TTC549 (cell line): ENCODE data around the gene XRN2.
"Not testable (repeated sequence)": the region's sequence is repeated elsewhere in the genome, so short reads cannot be mapped to it uniquely, and the experiment has no call there.

Experiments
- FAIRE-seq: peaks from 2 replicates; lab custom pipeline; 2012; peaks lifted over from hg19 to GRCh38; lab: Jason Lieb, UNC

The XRN2 gene

DNA sequence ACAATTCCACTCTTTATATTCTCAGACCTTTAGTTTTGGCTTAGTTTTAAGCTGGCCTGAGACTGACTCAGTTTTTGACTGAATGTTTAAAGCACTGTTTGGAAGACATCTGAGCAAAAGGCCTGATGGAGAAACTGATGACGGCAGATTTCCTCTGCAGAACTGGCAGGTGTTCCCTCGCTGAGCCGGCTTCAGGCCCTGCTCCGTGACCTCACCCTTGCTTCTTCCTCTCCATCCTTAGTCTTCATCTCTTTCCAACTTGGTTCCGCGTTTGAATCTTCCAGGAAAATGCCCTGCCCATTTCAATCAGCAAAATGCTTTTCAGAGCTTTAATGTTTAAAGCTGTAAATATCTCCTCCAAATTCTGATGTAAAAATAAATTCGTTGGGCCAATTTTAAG is 87.6 kb downstream of the XRN2 start:
- no peak for FAIRE-seq

DNA sequence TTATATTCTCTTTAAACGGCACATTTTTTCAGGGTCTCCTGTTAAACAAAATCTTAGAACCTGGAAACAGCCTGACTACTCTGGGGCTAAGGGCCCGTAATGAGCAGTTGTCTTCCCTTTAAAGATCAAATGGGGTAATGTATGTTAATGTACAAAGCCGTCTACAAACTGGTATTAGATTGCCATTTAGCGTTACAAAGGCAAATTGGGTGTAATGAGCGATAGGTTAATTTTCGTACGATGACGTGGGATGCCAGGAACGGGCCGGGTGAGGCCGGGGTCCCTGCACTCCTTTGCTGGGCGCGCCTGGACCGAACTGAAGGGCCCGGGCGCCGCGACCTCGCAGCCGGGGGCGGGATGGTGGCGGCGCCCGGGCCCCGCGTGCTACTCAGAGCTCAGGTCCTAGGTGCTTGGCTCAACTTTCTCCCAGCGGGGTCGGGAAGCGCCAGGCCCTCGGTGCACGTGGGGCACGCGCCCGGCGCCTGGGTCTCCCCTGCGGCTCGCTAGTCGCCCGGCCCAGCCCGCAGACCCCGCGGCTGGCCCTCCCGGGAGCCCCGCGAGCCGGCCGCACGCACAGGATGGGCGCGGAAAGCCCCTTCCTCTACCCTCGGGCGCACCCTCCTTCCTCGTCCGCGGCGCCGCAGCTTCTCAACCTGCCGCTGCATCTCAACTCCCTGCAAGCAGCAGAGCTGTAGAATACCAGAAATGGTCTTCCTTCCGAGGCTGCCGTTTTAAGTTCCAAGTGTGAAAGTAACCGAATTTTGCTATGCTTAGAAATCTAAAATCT is 88.2 kb downstream of the XRN2 start:
- no peak for FAIRE-seq

DNA sequence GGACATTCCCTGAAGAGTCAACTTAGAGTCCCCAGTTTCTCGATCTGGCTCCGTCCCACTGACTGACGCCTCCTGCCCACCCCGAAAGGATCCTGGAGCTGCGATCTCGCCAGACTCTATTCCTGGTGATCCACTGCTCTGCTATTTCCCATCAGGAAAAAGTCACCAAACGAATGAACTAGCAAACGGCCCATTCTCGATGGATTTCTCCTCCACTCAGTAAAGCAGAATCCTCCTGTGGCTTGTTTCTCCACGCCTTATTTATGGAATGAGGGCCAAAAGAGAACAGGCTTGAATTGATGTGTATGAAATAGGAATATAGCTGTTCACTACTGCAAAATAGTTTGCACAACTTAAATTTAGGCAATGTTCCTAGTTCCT is 88.8 kb downstream of the XRN2 start:
- FAIRE-seq, result no peak

DNA sequence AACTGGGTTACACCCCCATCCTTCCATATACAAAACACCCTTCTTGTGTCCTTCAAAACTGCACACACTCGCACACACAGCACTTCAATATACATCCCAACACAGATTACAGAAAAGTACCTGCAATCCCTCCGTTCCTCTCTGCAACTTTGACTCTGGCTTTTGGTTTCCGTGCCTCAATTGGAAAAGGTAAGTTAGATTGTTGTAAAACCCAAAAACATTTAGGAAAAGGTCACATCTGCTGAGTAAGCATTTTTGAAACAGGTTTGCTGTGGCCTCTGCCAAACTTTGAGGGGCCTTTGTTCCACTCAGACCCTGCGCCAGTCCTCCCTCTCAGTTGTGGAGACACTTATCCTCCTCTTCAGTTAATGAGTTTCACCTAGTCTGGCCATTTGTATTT is 90.0 kb downstream of the XRN2 start:
- FAIRE-seq, result no peak

DNA sequence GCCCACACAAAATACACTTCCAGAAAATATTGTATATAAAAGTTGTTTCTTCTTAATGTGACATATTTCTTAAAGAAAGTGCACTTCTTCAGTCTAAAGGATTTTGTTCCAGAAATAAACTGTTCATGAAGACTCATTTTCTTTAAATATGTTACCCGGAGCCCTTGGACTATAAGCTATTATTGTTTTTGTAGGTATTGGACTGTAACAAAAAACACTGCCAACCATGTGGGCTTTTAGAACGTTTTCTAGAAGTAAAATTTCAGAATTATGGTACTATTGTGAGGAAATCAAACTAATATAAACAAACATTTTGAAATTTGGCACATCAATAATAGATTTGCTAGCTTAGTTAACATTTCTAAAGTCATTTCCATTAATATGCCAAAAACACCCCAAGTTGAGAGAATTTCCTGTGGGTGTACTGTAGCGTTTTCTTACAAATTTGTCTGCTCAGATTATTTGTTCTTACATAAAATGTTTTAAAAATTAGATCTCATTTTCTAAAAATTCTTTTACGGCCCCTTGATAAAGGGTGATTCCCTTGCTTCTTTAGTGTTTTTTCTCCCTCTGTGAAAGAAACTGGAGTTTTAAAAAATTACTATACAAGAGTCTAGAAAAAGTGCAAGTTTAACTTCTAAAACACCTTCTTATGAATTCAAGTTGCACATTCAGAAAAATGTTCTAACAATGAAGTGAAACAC is 90.8 kb downstream of the XRN2 start:
- FAIRE-seq, result no peak

DNA sequence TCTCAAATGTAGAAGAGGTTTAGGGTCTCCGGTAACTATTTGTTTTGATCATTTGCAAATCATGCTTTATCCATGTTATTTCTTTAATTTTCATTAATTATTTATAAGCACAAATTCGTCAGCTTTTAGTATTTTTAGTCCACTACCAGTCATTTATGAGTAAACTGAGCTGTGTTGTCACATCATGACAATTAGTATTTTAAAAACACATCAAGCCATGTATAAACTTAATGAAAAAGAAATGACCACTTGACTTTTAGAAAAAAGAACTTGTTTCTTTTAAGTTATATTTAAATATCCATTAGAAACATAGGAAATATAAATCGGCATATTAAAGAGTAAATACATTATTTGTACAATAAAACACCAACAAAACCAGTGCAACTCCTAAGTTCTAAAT is 91.4 kb downstream of the XRN2 start:
- FAIRE-seq, result peak; percentile 13

DNA sequence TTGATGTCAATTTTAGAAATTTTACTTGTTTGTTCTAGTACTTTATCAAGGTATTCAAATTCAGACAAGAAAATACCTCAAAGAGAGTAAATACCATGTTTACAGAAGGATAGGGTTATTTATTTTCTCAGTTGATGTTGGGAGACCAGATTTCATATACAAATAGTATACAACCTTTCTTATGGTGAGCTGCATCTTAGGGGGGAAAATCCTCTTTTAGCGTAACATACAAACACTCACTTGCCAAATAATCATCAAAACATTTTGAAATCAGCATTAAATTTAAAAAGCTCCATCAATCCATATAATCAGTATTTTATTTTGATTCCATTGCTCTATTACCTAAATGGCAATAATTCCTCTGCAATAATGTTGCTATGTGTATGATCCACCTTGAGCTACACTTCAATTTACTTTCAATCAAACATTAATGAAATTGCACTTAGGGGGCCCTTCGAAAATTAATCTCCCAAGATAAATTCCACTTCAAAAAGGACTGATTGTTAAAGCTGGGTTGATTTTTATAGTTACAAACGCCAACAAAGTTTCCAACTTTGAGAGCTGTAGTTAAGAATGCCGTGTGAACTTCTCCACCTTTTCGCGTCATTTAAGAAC is 92.0 kb downstream of the XRN2 start:
- FAIRE-seq, result no peak

DNA sequence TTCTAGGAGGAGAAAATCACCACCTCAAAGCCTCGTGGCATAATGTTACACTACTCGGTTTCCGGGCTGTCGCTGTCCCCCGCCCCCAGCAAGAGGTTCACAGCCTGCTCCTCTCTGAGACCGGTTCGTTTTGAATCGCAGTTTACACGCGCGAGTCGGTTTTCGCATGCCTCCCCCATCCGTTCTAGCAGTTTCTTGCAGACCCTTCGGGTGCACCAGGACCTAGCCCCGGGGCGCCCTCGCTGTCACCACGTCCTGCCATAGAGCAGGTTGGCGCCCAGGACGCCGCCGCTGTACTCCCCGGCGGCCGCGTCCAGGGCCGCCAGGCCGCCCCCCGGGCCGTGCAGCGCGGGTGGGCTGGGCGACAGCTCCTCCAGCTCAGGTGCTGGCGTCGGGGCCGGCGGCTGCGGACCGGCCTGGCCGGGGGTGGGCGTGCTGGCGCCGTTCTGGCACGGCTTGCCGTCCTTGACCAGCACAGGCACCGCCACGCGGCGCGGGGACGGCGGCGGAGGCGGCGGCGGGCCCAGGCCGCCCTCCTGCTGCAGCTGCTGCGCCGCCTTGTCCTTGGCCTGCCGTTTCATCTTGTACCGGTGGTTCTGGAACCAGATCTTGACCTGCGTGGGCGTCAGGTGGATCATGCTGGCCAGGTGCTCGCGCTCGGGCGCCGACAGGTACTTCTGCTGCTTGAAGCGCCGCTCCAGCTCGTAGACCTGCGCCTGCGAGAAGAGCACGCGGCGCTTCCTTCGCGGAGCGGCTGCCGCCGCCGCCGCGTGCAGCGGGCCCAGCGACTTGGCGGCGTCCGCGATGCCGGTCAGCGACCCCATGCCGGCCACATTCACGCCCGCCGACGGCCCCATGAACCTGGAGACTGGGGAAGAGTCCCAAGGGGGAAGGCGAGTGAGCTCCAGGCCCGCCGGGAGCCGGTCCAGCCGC is 92.8 kb downstream of the XRN2 start:
- FAIRE-seq, result no peak

DNA sequence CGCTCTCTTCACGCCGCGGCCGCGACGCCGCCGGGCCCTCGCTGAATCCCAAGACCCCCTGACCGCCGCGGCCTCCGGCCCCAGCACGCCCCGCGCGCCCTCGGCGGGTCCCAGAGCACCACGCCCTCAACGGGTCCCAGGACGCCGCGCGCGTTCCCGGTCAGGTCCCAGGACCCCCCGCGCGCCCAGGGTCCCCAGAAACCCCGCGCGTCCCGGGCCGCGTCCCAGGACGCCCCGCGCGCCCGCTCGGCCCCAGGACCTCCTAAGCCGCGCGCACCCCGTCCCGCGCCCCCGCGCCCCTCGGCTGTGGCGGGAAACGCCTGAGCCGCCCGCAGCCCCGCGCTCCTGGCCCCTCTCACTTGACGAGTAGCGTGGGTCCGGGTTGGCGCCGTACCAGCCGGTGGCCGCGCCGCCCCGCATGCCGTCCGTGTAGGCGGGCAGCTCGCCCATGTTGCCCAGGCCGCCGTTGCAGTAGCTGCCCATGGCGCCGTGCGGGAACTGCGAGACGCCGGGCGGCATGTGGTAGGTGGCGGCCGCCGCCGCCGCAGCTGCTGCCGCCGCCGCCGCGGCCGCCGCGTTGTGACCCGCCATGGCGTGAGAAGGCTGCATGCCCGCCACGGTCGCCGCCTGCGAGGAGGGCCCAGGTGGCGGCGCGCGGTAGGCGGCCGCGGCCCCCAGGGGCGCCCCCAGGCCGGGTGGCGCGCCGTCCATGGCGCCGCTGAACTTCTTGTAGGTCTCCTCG is 93.6 kb downstream of the XRN2 start:
- no peak for FAIRE-seq

DNA sequence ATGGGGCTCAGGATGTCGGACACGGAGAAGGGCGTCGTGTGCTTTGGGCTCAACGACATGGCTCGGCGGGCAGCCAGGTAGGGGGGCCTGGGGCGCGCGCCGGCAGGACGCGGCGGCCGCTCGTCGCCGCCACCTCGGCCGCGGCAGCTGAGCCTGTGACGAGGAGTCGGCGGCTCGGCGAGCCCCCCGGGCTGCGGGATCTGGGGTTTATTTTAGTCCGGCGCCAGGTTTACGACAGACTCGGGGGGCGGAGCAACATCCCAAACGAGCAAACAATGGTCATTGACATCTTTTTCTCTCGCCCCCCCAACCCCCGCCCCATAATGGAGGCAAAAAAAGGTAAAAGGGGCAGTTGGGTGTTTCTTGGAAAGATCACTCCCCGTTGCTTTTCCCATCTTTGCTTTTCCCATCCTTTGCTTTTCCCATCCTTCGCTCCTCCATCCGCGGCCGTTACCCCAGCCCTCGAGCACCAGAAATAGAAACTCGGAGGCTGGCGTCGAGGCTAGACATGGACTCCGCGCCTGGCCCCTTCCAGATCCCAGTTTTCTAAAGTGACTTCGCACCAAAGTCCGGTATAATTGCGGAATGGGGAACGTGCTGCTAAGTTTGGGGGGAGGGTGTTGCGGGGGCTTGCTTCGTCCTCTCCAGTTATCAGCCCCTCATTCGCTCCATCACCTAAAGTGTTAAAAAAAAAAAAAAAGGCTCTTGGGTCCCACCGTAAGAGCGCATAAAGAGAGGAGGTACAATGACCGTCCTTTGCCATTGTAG is 94.4 kb downstream of the XRN2 start, which contains the start of gene NKX2-4:
NKX2-4 (minus strand) TSS at position 186 of the 768 bp plus-strand sequence; CDS start at position 59, 127 bp downstream.
- FAIRE-seq, result no peak

DNA sequence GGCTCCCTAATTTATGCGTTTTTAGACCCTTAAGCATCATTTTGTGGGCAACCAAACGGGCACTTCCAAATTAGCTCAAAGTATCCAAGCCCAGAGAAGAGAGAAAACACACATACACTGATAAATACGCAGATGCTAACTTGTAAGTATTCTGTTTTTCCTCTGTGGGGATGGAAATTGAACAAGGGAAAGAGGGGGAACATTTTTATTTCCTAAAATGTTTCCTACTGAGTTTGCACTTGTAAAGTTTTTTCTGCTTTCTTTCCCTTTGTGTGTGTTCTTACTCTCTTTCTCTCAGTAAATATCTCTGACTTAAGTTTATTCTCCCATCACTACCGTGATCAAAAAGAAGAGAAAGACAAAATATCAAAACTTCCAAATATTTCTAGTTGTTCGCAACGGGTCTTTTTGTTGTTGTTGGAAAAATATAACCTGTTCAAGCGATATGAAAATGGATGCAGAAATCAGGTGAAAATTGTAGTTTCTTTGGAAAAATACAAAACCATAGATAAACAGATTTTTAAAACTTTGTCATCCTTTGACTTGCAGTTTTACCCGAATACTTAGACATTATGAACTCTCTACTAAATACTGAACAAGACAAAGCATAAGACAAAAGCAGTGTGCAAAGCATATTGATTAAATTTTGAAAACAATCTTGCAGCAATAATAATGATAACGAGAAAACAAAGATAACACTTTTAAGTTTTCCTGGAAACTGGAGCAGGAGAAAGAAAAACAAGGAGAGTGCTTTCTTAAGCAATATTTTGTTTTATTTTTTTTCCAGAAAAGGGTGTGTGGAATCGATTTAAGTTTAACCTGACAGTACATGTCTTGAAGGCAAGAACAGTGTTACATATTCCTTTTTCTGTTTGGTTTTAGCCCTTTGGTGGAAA is 95.2 kb downstream of the XRN2 start:
- no peak for FAIRE-seq

DNA sequence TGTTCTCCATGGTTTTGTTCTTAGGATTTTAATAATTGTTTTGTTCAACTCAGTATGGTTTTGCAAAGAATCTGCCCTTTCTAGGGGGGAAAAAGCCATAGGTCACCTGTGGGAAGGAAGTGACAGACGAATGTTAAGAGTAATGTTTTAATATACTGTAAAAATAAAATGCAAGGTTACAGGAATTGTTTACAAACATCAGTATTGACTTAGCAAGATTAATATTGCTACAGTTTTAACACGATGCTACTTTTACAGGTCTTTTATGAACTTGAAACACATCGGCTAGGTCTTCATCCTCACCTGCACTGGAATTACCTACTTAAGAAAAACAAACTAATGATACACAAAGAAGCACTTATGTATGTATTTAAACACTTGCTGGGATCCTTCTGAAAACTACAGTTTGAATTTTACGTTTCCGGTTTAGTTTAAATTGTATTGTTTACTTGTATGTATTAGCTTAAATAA is 95.9 kb downstream of the XRN2 start:
- FAIRE-seq, result no peak

DNA sequence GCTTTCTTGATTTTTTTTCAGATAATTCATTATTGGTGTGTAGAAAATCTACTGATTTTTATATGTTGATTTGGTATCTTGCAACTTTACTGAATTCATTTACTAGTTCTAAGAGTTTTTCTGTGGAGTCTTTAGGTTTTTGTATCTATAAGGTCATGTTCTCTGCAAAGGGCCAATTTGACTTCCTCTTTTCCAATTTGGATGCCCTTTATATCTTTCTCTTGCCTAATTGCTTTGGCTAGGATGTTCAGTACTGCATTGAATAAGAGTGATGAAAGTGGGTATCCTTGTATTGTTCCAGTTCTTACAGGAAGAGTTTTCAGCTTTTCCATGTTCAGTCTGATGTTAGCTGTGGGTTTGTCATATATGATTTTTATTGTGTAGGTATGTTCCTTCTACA is 108.6 kb downstream of the XRN2 start:
- FAIRE-seq, result no peak

DNA sequence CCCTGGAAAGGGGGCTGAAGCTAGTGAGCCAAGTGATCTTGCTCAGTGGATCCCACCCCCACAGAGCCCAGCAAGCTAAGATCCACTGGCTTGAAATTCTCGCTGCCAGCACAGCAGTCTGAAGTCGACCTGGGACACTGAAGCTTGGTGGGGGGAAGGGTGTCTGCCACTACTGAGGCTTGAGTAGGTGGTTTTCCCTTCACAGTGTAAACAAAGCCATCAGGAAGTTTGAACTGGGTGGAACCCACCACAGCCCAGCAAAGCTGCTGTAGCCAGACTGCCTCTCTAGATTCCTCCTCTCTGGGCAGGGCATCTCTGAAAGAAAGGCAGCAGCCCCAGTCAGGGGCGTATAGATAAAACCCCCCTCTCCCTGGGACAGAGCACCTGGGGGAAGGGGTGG is 110.9 kb downstream of the XRN2 start:
- FAIRE-seq, result not testable (repeated sequence)

DNA sequence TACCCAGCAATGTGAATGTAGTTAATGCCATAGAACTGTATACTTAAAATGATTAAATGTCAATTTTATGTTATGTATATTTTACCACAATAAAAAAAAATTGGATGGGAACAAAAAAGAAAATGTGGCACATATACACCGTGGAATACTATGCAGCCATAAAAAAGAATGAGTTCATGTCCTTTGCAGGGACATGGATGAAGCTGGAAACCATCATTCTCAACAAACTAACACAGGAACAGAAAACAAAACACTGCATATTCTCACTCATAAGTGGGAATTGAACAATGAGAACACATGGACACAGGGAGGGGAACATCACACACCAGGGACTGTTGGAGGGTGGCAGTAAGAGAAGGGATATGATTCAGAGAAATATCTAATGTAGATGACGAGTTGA is 116.0 kb downstream of the XRN2 start:
- not testable (repeated sequence) for FAIRE-seq

DNA sequence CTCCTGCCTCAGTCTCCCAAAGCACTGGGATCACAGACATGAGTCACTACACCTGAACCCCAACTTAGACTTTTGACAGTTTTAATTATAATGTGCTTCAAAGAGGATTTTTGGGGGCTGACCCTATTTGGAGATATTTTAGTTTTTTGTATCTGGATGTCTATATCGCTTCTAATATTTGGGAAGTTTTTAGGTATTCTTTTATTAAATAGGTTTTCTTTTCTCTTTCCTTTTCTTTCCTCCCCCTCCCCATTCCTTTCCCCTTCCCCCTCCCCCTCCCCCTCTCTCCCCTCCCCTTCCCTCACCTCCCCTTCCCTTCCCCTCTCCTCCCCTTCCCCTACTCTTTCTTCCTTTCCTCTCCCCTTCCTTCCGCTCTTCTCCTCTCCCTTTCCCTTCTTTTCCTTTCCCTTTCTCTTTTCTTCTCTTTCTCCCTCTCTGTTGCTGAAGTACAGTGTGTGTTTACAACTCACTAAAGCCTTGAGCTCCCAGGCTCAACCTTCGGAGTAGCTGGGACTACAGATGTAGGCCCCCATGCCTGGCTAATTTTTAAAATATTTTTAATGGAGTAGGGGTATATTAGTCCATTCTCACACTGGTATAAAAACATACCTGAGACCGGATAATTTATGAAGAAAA is 118.6 kb downstream of the XRN2 start:
- FAIRE-seq, result no peak

DNA sequence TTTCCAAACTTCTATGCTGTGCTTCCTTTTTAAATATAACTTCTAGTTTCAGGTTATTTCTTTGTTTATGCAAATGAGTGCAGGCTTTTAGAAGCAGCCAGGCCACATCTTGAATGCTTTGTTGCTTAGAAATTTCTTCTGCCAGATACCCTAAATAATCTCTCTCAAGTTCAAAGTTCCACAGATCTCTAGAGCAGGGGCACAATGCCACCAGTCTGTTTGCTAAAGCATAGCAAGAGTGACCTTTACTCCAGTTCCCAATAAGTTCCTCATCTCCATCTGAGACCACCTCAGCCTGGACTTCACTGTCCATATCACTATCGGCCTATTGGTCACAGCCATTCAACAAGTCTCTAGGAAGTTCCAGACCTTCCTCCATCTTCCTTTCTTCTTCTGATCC is 120.6 kb downstream of the XRN2 start:
- FAIRE-seq, result not testable (repeated sequence)

DNA sequence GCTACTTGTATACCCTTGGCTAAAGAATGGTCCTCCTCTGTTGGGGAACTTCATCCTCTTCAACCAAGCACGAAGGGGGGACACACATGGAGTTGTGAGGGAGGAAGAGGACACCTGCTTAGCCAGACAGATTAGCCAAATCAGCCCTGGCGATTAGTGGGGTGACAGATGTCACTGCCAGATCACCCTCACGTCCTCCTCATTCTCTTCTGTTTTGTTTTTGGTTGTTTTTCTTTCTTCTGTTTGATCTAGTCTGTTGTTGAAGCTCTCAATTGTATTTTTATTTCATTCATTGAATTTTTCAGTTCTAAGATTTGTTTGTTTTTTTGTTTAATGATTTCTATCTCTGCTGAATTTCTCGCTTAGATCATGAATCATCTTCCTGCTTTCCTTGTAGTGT is 121.7 kb downstream of the XRN2 start:
- no peak for FAIRE-seq

DNA sequence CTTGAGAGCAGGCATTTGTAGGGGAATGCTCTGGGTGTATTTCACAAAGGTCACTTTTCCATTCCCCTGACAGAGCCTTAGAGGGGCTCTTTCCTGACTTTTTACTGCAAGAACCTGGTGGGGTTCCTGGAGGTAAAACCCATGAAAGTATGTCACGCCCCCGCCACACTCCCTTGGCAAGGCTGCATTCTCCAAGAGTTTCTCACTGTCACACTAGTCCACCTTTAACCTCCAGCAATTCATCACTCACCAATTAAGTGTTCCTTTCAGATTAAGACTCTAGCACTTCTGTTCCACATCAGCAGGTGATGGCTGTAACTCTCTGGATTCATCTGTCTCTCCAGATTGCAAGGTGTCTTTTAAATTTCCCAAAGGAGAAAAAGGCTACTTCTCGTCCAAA is 126.9 kb downstream of the XRN2 start:
- FAIRE-seq, result no peak
